IMR-90 (cell line): ENCODE data around the gene OSBP2. TPM values are rescaled to one million over a fixed set of nuclear protein-coding genes. Genes with fewer than 3 reads are reported as not detected.

Experiments
- ATAC-seq: fragments of 200-7000 bp; cut with Tn5 transposase; 2 replicates; pipeline ENCODE4 v1.9.1; 2020; ENCODE audit warnings: low read depth, mild to moderate bottlenecking, moderate library complexity
- BruUV-seq: library from RNA; stranded (reverse); fragments of 400-500 nt; replicated peaks from 2 replicates; lab custom pipeline; 2021; lab: Mats Ljungman, UMichigan
- CTCF ChIA-PET: fragments of 300-600 bp; formaldehyde crosslinking; extraction: SDS; loops from one replicate; lab custom pipeline; 2021; ENCODE audit warnings: antibody characterized with exemption; lab: Yijun Ruan, JAX
- POLR2A ChIA-PET: fragments of 300-600 bp; sonication (Branson Sonifier 250); formaldehyde crosslinking; loops from one replicate; lab custom pipeline; 2022; ENCODE audit warnings: antibody characterized with exemption; ENCODE audit not compliant: unreplicated experiment; lab: Charles Lee
- DNase-seq: peaks from one replicate; pipeline ENCODE4 v3.0.0; 2013
- H2AFZ ChIP-seq: replicated peaks from 2 replicates; pipeline ENCODE3; 2013; ENCODE audit warnings: low read length, mild to moderate bottlenecking; ENCODE audit not compliant: poor library complexity
- H2AK5ac ChIP-seq: 2 replicates; pipeline ENCODE4 v1.6.1; 2013; ENCODE audit warnings: low read depth, low read length, inconsistent platforms
- H2AK9ac ChIP-seq: replicated peaks from 2 replicates; pipeline ENCODE3; 2013; ENCODE audit warnings: mild to moderate bottlenecking, low read depth, low read length, moderate library complexity; ENCODE audit not compliant: poor library complexity
- H2BK120ac ChIP-seq: 2 replicates; pipeline ENCODE4 v1.6.1; 2013; ENCODE audit warnings: low read depth, low read length, inconsistent platforms
- H2BK15ac ChIP-seq: 3 replicates; pipeline ENCODE4 v1.6.1; 2013; ENCODE audit warnings: low read depth, low read length, inconsistent platforms
- H2BK20ac ChIP-seq: 2 replicates; pipeline ENCODE4 v1.6.1; 2013; ENCODE audit warnings: low read depth, mild to moderate bottlenecking, inconsistent platforms, low read length, moderate library complexity
- H2BK5ac ChIP-seq: 2 replicates; pipeline ENCODE4 v1.6.1; 2013; ENCODE audit warnings: mild to moderate bottlenecking, low read depth, low read length, inconsistent platforms; ENCODE audit not compliant: poor library complexity, severe bottlenecking
- H3K14ac ChIP-seq: replicated peaks from 2 replicates; pipeline ENCODE4 v1.6.1; 2013; ENCODE audit warnings: low read depth, low read length, inconsistent platforms
- H3K18ac ChIP-seq: 2 replicates; pipeline ENCODE4 v1.6.1; 2013; ENCODE audit warnings: low read depth, low read length, control low read depth
- H3K23ac ChIP-seq: 2 replicates; pipeline ENCODE4 v1.6.1; 2013; ENCODE audit warnings: low read depth, low read length, inconsistent platforms
- H3K27ac ChIP-seq: 2 replicates; pipeline ENCODE4 v1.5.1; 2013; ENCODE audit warnings: mild to moderate bottlenecking, control low read depth, low read length; ENCODE audit not compliant: insufficient read depth
- H3K27me3 ChIP-seq: 2 replicates; pipeline ENCODE4 v1.6.1; 2013; ENCODE audit warnings: low read length; ENCODE audit not compliant: control insufficient read depth, insufficient read depth
- H3K36me3 ChIP-seq: 2 replicates; pipeline ENCODE4 v1.6.1; 2013; ENCODE audit warnings: low read length, mixed read lengths; ENCODE audit not compliant: control insufficient read depth, insufficient read depth
- H3K4ac ChIP-seq: 2 replicates; pipeline ENCODE4 v1.6.1; 2013; ENCODE audit warnings: low read depth, low read length, inconsistent platforms
- H3K4me1 ChIP-seq: 2 replicates; pipeline ENCODE4 v1.6.1; 2013; ENCODE audit warnings: low read length, mixed read lengths; ENCODE audit not compliant: control insufficient read depth, insufficient read depth
- H3K4me2 ChIP-seq: 2 replicates; pipeline ENCODE4 v1.6.1; 2013; ENCODE audit warnings: low read depth, mild to moderate bottlenecking, control low read depth, low read length, moderate library complexity
- H3K4me3 ChIP-seq: 2 replicates; pipeline ENCODE4 v1.5.1; 2013; ENCODE audit warnings: low read depth, mild to moderate bottlenecking, control low read depth, low read length, moderate library complexity; ENCODE audit not compliant: insufficient read depth
- H3K56ac ChIP-seq: 2 replicates; pipeline ENCODE4 v1.6.1; 2013; ENCODE audit warnings: low read length, inconsistent platforms; ENCODE audit not compliant: insufficient read depth; ENCODE audit errors: extremely low read depth
- H3K79me1 ChIP-seq, 2 experiments: 2 replicates each; pipeline ENCODE4 v1.6.1; 2013; ENCODE audit warnings: low read length in 2 of 2, inconsistent platforms in 1 of 2, low read depth in 1 of 2
- H3K9ac ChIP-seq: 2 replicates; pipeline ENCODE4 v1.6.1; 2013; ENCODE audit warnings: low read depth, low read length, control low read depth
- H3K9me1 ChIP-seq: 2 replicates; pipeline ENCODE4 v1.6.1; 2013; ENCODE audit warnings: low read length, inconsistent platforms; ENCODE audit not compliant: insufficient read depth
- H3K9me3 ChIP-seq: 2 replicates; pipeline ENCODE4 v1.6.1; 2013; ENCODE audit warnings: low read length; ENCODE audit not compliant: control insufficient read depth, insufficient read depth
- H4K20me1 ChIP-seq: 2 replicates; pipeline ENCODE4 v1.6.1; 2013; ENCODE audit warnings: low read length, inconsistent platforms; ENCODE audit not compliant: insufficient read depth
- H4K5ac ChIP-seq: 2 replicates; pipeline ENCODE4 v1.6.1; 2013; ENCODE audit warnings: mild to moderate bottlenecking, low read depth, low read length, control low read depth
- H4K8ac ChIP-seq, 2 experiments: 2 replicates each; pipeline ENCODE4 v1.6.1; 2013; ENCODE audit warnings: low read depth in 2 of 2, low read length in 2 of 2, control low read depth in 1 of 2, inconsistent platforms in 1 of 2
- H4K91ac ChIP-seq: 2 replicates; pipeline ENCODE4 v1.6.1; 2013; ENCODE audit warnings: low read depth, low read length, inconsistent platforms; ENCODE audit not compliant: insufficient read depth
- CEBPB ChIP-seq: IDR thresholded peaks from 2 replicates; pipeline ENCODE4 v1.6.1; 2012; ENCODE audit warnings: low read depth, low read length, improper control_type of control experiment
- CTCF ChIP-seq: conservative IDR thresholded peaks from 2 replicates; pipeline ENCODE4 v1.5.1; 2012; ENCODE audit warnings: mild to moderate bottlenecking, low read depth, low read length, improper control_type of control experiment
- MAFK ChIP-seq: IDR thresholded peaks from 2 replicates; pipeline ENCODE4 v1.6.1; 2012; ENCODE audit warnings: low read depth, low read length, improper control_type of control experiment
- MAZ ChIP-seq: IDR thresholded peaks from 2 replicates; pipeline ENCODE4 v1.6.1; 2012; ENCODE audit warnings: low read depth, mild to moderate bottlenecking, low read length, improper control_type of control experiment, moderate library complexity, borderline replicate concordance
- NFE2L2 ChIP-seq: fragments of 150-350 bp; IDR thresholded peaks from 2 replicates; pipeline ENCODE4 v1.6.1; 2016; ENCODE audit warnings: low read depth, mild to moderate bottlenecking, low read length
- RAD21 ChIP-seq: IDR thresholded peaks from 2 replicates; pipeline ENCODE4 v1.6.1; 2012; ENCODE audit warnings: low read length, improper control_type of control experiment
- SMC3 ChIP-seq: fragments of 150-350 bp; IDR thresholded peaks from 2 replicates; pipeline ENCODE4 v1.6.1; 2016; ENCODE audit warnings: low read depth, mild to moderate bottlenecking, antibody characterized with exemption, low read length, moderate library complexity
- WGBS, 2 experiments: methylation state at CpG; one replicate each; pipeline versions ENCODE4 v1.1.5 to v1.1.7; 2013; ENCODE audit warnings: missing lambda C conversion rate in 2 of 2; ENCODE audit not compliant: insufficient read length in 1 of 2; ENCODE audit errors: extremely low coverage in 2 of 2; 5-methylcytosine and 5-hydroxymethylcytosine counted together
- dilution Hi-C: fragments of 300-500 bp; cut with HindIII; formaldehyde crosslinking; loops from one replicate; pipeline ENCODE4 v1.14.3; 2018; ENCODE audit warnings: low sequenced_read_pairs; ENCODE audit not compliant: unreplicated experiment
- in situ Hi-C: fragments of 300-500 bp; cut with MboI; formaldehyde crosslinking; loops from 3 replicates; pipeline ENCODE4 v1.14.3; 2019; ENCODE audit warnings: low sequenced_read_pairs, inconsistent platforms, mixed read lengths
- intact Hi-C: fragments of 100-400 bp; cut with micrococcal nuclease; formaldehyde crosslinking; loops from 2 replicates; pipeline ENCODE4 v1.10.0; 2022
- polyA plus RNA-seq, 3 experiments: library from polyadenylated mRNA; depleted of rRNA; stranded (reverse); fragments of >200 nt; gene quantifications; 2 replicates each; pipeline ENCODE4 v1.2.3, GENCODE V29; 2012; ENCODE audit warnings: low replicate concordance in 1 of 3
- total RNA-seq: library from RNA; depleted of rRNA; stranded (reverse); fragments of >200 nt; gene quantifications from 2 replicates; pipeline ENCODE4 v1.2.3, GENCODE V29; 2012

Gene OSBP2
- total and polyA plus RNA-seq, 2 of the 4 experiments (the other 2 are of a cell fraction) = 1.8 to 2.2 TPM

GRCh38 chr22:30947816-30948454 is 253.3 kb downstream of the OSBP2 start:
- Histone ChIP-seq H3K9me1 (peaks cover 12% of the 10 kb centered on the region), H3K9me3 (no peaks in the 10 kb centered on the region)

More at GRCh38 chr22:30947816-30948454, 253.3 kb downstream of the OSBP2 start:
- ChIA-PET CTCF (interaction anchor here (1.0 to 1.5 kb wide), 2 partner anchors 20 to 89 kb away, joined by 4 read pairs; partner anchors contain the start of gene MORC2), POLR2A (no interaction called here)
- in situ Hi-C loops = loop anchor here (5.0 to 10.0 kb wide), 3 partner anchors 139 to 287 kb away; no protein-coding TSS in a partner anchor
- dilution Hi-C loops = no loop called here
- Histone ChIP-seq H4K20me1 (peaks cover 4% of the 10 kb centered on the region; the same call in 1 of the 2 replicates), H2BK120ac (no peak overlapping the region), H2AK5ac (no peak overlapping the region), H3K4me3 (no peak overlapping the region), H2AFZ (no peak overlapping the region), H3K27ac (no peak overlapping the region), H3K23ac (no peak overlapping the region), H3K18ac (no peak overlapping the region), H3K79me1 (peaks cover 23 to 64% of the 10 kb centered on the region in 2 experiments; a peak in 3 of 4 replicates), H3K56ac (no peak overlapping the region), H4K91ac (no peak overlapping the region), H3K27me3 (no peaks in the 10 kb centered on the region), H3K4me2 (no peak overlapping the region), H3K36me3 (peaks cover 62% of the 10 kb centered on the region), H3K14ac (no peak overlapping the region), H2BK5ac (no peak overlapping the region), H3K4me1 (peaks cover 2% of the 10 kb centered on the region), H3K9ac (no peak overlapping the region), H4K5ac (no peak overlapping the region), H2BK15ac (no peak overlapping the region), H3K4ac (no peak overlapping the region), H4K8ac (no peak overlapping the region), H2BK20ac (no peak overlapping the region), H2AK9ac (no peak overlapping the region)
- ATAC-seq (peak; percentile 67), DNase-seq (peak; percentile 70)
- 60% methylated on average over 1 of the region's 2 CpGs; no CpG with 5 or more reads in 1 of the 2 experiments for WGBS, 2 experiments
- intact Hi-C loops = loop anchor here (1.0 to 2.0 kb wide), 3 partner anchors 134 to 283 kb away; no protein-coding TSS in a partner anchor
- no TSS peak for BruUV-seq
- TF ChIP-seq CEBPB (no peak), MAFK (no peak), SMC3 (peak; percentile 83), NFE2L2 (no peak), MAZ (no peak), RAD21 (peak; percentile 73), CTCF (peak; percentile 67)
